ENCODE data around the gene FAM124A. TPM values are rescaled to one million over a fixed set of nuclear protein-coding genes. Genes with fewer than 3 reads are reported as not detected.

The FAM124A gene, protein sequence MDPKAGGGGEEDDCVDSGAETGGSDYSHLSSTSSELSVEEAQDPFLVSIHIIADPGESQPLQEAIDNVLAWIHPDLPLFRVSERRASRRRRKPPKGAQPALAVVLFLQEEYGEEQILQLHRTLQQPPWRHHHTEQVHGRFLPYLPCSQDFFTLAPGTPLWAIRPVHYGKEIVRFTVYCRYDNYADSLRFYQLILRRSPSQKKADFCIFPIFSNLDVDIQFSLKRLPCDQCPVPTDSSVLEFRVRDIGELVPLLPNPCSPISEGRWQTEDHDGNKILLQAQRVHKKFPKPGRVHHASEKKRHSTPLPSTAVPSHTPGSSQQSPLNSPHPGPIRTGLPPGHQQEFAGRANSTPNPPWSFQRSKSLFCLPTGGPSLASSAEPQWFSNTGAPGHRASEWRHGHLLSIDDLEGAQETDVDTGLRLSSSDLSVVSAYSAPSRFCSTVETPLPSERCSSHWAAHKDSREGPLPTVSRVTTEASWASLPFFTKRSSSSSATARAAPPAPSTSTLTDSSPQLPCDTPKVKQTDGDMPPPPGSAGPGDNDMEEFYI
- total RNA-seq: 0.07 TPM in 1 of 2 replicates, not detected in the other

DNA sequence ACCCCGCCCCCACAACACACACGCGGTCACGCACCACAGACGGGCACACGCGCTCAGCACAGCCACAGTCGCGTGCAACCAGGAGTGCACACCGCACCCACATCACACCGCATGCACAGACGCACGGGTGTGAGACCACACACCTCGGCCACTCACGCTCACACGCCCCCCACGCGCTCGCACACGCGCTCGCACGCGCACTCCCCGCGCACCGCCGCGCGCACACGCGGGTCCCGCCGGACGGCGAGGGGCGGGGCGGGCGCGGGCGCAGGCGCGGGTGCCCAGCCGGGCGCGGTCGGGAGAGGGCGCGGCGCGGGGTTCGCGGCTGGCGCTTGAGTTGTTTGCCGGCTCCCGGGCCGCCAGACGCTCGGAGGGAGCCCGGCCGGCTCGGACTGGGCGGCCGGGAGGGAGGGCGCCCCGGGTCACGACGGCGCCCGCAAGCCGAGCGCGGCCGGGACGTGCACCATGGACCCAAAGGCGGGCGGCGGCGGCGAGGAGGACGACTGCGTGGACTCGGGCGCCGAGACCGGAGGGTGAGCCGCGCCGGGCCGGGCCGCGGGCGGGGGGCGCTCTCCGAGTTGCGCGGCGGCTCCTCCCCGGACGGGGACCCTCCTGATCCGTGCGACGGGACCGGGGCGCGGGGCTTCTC, at the start of gene FAM124A:
TSS of gene FAM124A (plus strand) at position 362 of the 649 bp plus-strand sequence. CDS start at position 466, 104 bp downstream.
- Mint-ChIP-seq H3K27me3 (peaks cover 49% of the 10 kb centered on the region), H3K4me3 (peak within 1 kb of the TSS; percentile 81), H3K4me1 (peaks cover 7% of the 10 kb centered on the region)

GRCh38 chr13:51175021-51175420, 47.2 kb upstream of the FAM124A start:
- H3K4me3 Mint-ChIP-seq: no peak overlapping the region
- no peak overlapping the region for H3K27ac Mint-ChIP-seq
- DNase-seq: no peak
- ChIA-PET CTCF (no interaction called here), POLR2A (interaction anchor here (0.5 kb wide), 1 partner anchor 1328 kb away, joined by 7 read pairs; no protein-coding TSS in a partner anchor)
- no peaks in the 10 kb centered on the region for H3K4me1 Mint-ChIP-seq
- no peaks in the 10 kb centered on the region for H3K9me3 Mint-ChIP-seq
- TF ChIP-seq, protein P1, sequence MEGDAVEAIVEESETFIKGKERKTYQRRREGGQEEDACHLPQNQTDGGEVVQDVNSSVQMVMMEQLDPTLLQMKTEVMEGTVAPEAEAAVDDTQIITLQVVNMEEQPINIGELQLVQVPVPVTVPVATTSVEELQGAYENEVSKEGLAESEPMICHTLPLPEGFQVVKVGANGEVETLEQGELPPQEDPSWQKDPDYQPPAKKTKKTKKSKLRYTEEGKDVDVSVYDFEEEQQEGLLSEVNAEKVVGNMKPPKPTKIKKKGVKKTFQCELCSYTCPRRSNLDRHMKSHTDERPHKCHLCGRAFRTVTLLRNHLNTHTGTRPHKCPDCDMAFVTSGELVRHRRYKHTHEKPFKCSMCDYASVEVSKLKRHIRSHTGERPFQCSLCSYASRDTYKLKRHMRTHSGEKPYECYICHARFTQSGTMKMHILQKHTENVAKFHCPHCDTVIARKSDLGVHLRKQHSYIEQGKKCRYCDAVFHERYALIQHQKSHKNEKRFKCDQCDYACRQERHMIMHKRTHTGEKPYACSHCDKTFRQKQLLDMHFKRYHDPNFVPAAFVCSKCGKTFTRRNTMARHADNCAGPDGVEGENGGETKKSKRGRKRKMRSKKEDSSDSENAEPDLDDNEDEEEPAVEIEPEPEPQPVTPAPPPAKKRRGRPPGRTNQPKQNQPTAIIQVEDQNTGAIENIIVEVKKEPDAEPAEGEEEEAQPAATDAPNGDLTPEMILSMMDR (IDR thresholded peaks at IDR 0.05): no peak
- no peaks in the 10 kb centered on the region for H3K36me3 Mint-ChIP-seq (ENCODE audit: low read depth)
- peaks cover 7% of the 10 kb centered on the region for H3K27me3 Mint-ChIP-seq
- intact Hi-C loops (cut with micrococcal nuclease): no loop called here
- no peak for ATAC-seq (ENCODE audit: low read depth)

More for the DNA sequence above, at the start of gene FAM124A:
- no peaks in the 10 kb centered on the region for H3K9me3 Mint-ChIP-seq
- CTCF ChIA-PET: no interaction called here
- intact Hi-C loops (cut with micrococcal nuclease): loop anchor here (1.0 to 5.0 kb wide), 2 partner anchors 64 to 580 kb away; partner anchors contain the start of gene DHRS12
- POLR2A ChIA-PET: no interaction called here
- H3K27ac Mint-ChIP-seq: no peak within 1 kb of the TSS
- peak; percentile 90 for ATAC-seq (ENCODE audit: low read depth)
- H3K36me3 Mint-ChIP-seq (ENCODE audit: low read depth): no peaks in the 10 kb centered on the region
- peak; percentile 51 for DNase-seq
- TF ChIP-seq, protein P1 (IDR thresholded peaks at IDR 0.05): no peak

- intact Hi-C loops (cut with micrococcal nuclease): no loop called here
- CTCF ChIA-PET: no interaction called here
- POLR2A ChIA-PET: interaction anchor here (0.5 kb wide), 1 partner anchor 1329 kb away, joined by 7 read pairs; no protein-coding TSS in a partner anchor
Measured at GRCh38 chr13:51175639-51176038, 46.6 kb upstream of the FAM124A start.

DNA sequence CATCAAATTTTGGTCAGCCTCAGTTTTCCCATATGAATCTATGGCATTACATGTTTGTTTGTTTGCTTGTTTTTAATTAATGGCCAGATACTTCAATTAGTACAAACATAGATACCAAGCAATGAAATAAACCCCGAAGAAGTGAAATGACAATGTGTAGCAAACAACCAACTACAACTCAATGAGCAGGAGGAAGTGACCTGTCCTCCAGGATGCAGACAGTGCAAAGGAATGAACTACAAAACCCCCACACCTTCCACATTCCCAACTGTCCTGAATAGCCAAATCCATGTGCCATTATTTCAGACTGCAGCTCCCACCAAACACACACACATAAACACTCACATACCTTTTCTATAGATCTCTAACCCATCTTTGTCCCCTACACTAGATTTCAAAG, 45.0 kb upstream of the FAM124A start:
- POLR2A ChIA-PET: no interaction called here
- H3K27me3 Mint-ChIP-seq: peaks cover 14% of the 10 kb centered on the region

More at GRCh38 chr13:51175639-51176038, 46.6 kb upstream of the FAM124A start:
- DNase-seq: no peak
- no peaks in the 10 kb centered on the region for H3K36me3 Mint-ChIP-seq (ENCODE audit: low read depth)
- H3K4me1 Mint-ChIP-seq: no peaks in the 10 kb centered on the region
- TF ChIP-seq, protein P1 (IDR thresholded peaks at IDR 0.05): no peak
- no peak overlapping the region for H3K4me3 Mint-ChIP-seq
- H3K9me3 Mint-ChIP-seq: no peaks in the 10 kb centered on the region
- H3K27me3 Mint-ChIP-seq: peaks cover 7% of the 10 kb centered on the region
- no peak for ATAC-seq (ENCODE audit: low read depth)
- no peak overlapping the region for H3K27ac Mint-ChIP-seq

More for the DNA sequence above, 45.0 kb upstream of the FAM124A start:
- Mint-ChIP-seq H3K27ac (no peak overlapping the region), H3K9me3 (no peaks in the 10 kb centered on the region), H3K4me1 (no peaks in the 10 kb centered on the region), H3K36me3 (ENCODE audit: low read depth) (no peaks in the 10 kb centered on the region), H3K4me3 (no peak overlapping the region)
- ATAC-seq (ENCODE audit: low read depth) (no peak), DNase-seq (no peak)
- intact Hi-C loops (cut with micrococcal nuclease): no loop called here
- CTCF ChIA-PET: no interaction called here
- TF ChIP-seq, protein P1 (IDR thresholded peaks at IDR 0.05): no peak

Data from activated B cell treated with CpG ODN at 0.5 μM for 24 hours (primary cell).